SK-N-MC (cell line): Measurements from ENCODE around the gene WNT5A.
A peak's percentile ranks its signal among the peaks of the same experiment; 100 is the strongest.

Experiments used
- DNase-seq: peaks from one replicate; pipeline ENCODE4 v3.0.0-alpha.2; 2011; ENCODE audit warnings: low read depth, low spot score
- H3K27ac ChIP-seq: fragments of 200-600 bp; sonication (generic); 2 replicates; pipeline ENCODE4 v1.5.1; 2016; ENCODE audit warnings: mixed run types
- H3K36me3 ChIP-seq: fragments of 200-600 bp; sonication (generic); 2 replicates; pipeline ENCODE4 v1.6.1; 2017; ENCODE audit warnings: antibody characterized with exemption, low read length, mixed read lengths; ENCODE audit not compliant: insufficient read depth
- H3K4me3 ChIP-seq: fragments of 200-600 bp; sonication (generic); 2 replicates; pipeline ENCODE4 v1.5.1; 2016
- H3K9ac ChIP-seq: fragments of 200-600 bp; sonication (generic); 2 replicates; pipeline ENCODE4 v1.8.0; 2017; ENCODE audit warnings: mixed run types, mixed read lengths; ENCODE audit not compliant: insufficient read length
- H3K9me3 ChIP-seq: fragments of 200-600 bp; sonication (generic); 2 replicates; pipeline ENCODE4 v1.6.1; 2017; ENCODE audit warnings: low read depth, mild to moderate bottlenecking, antibody characterized with exemption, low read length, moderate library complexity, mixed read lengths
- EZH2 ChIP-seq: fragments of 200-600 bp; sonication (generic); IDR thresholded peaks from one replicate; pipeline ENCODE4 v1.6.1; 2017; ENCODE audit warnings: antibody characterized with exemption
- FOXP2 ChIP-seq: optimal IDR thresholded peaks from 2 replicates; pipeline ENCODE3; 2011; ENCODE audit warnings: mild to moderate bottlenecking, moderate library complexity; ENCODE audit not compliant: insufficient read depth; ENCODE audit errors: extremely low read length, control extremely low read depth
- POLR2AphosphoS5 ChIP-seq: IDR thresholded peaks from 2 replicates; pipeline ENCODE4 v1.6.1; 2012; ENCODE audit warnings: mild to moderate bottlenecking, low read depth, low read length, borderline replicate concordance

The WNT5A gene

DNA sequence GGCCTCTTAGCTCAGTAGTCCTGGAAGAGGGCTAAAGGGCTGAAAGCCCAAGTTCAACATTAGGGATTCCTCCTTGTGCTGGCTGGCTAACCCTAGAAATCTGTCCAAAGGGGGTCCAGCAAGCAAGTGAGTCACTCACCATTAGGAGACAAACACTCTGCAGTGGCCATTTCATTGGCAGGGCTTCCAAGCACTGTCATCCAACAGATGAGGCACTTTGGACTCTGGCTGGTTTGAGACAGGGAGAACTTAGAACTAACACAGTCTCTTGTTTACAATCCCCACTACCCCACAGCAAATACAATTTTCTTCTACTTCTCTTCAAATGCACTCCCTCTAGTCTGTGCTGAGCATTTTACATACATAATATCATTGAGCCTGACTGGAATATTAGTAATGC is 10.1 kb upstream of the WNT5A start:
- Histone ChIP-seq H3K36me3 (no peaks in the 10 kb centered on the region), H3K27ac (no peak overlapping the region), H3K4me3 (no peak overlapping the region), H3K9ac (no peak overlapping the region), H3K9me3 (no peaks in the 10 kb centered on the region)
- DNase-seq = no peak
- TF ChIP-seq POLR2AphosphoS5 = no peak
- TF ChIP-seq EZH2 = no peak
- TF ChIP-seq FOXP2 = no peak

DNA sequence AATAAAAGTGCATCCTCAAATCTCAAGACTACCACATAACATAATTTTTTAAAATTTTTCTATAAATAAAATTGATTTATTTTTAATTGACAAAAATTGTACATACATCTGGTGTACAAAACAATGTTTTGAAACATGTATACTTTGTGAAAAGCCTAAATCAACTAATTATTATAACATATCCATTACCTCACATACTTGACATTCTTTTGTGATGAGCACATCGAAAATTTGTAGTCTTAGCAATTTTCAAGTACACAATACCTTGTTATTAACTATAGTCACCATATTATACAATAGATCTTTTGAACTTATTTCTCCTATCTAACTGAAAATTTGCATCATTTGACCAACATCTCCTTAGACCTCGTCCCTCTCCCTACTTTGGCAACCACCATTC is 7.9 kb upstream of the WNT5A start:
- Histone ChIP-seq H3K4me3 (no peak overlapping the region), H3K9ac (no peak overlapping the region), H3K36me3 (no peaks in the 10 kb centered on the region), H3K9me3 (no peaks in the 10 kb centered on the region), H3K27ac (no peak overlapping the region)
- no peak for DNase-seq
- TF ChIP-seq FOXP2 (no peak), POLR2AphosphoS5 (no peak), EZH2 (no peak)

DNA sequence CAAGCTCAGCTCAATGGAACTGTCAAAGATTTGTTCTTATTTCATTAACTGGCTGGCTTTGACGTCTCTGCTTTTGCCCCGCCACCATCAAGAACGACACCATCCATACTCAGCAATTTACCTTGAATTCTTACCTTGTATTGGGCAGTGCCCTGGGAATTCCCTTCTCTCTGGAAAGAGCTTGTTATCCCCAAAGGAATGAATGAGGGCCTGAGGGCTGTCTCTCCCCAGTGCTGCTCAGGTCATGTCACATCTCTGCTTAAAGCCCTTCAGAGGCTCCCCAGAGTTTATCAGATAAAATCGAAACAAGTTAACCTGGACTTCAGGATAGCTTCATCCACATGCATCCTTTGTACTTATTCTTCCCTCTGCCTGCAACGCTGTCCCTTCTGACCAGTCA is 5.9 kb upstream of the WNT5A start:
- Histone ChIP-seq H3K4me3 (no peak overlapping the region), H3K9ac (no peak overlapping the region), H3K9me3 (no peaks in the 10 kb centered on the region), H3K27ac (no peak overlapping the region), H3K36me3 (no peaks in the 10 kb centered on the region)
- DNase-seq = no peak
- no peak for TF ChIP-seq FOXP2
- no peak for TF ChIP-seq EZH2

DNA sequence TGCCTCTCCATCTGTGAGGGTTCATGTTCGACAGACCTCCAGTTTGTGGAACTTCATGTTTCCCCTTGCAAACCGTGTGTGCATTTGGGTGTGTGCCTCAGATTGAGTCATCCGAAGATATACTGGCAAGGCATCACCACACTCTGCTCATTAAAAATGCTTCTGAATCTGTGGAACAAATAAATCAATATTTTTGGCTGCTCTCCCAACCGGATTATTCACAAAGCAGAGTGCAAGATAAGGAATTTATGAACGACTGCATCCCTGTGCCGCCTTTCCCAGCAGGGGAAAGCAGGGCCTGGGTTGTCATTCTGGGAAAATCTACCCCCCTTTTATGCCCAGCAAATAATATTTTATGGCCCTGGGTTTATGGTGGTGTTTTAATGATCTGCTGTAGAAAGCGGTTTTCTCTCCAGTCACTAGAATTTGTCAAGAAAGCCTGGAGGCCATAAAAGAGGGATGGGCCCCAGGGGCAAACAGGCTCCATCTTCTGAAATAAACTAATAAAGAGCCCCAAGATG is 4.2 kb upstream of the WNT5A start:
- Histone ChIP-seq H3K9ac (no peak overlapping the region), H3K36me3 (no peaks in the 10 kb centered on the region), H3K4me3 (peak overlapping the region; percentile 47), H3K9me3 (no peaks in the 10 kb centered on the region), H3K27ac (peak overlapping the region; percentile 73)
- peak; percentile 96 for DNase-seq
- TF ChIP-seq POLR2AphosphoS5 = no peak; the same call in 1 of the 2 replicates
- TF ChIP-seq FOXP2 = no peak
- no peak for TF ChIP-seq EZH2

DNA sequence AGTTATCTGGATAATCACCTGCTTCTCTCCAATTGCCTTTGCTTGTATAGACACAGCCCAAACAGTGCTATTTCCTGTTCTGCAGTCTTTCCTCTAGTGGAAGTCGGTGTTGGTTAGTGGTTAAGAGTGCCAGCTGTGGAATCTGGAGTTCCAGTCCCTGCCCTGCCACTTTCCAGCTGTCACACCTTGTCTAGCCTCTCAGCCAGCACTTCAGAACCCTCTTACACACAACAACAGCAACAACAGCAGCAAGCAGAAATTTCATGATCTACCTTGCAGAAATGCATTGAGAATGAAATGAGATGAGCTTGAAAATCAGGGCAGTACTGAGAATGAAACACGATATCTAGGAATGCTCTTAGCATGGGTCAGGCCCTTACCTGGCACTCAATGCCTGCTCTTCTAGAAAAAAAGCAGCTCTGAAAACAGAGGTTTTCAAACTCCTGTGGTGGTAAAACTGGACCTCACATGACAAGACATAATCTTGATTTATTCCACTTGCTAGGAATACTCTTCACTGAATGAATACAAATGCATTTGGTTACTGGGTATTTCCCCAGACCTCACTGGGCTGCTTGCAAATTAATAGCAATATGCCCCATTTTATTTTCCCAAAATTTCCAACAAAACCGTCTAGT is 3.3 kb upstream of the WNT5A start:
- no peaks in the 10 kb centered on the region for H3K36me3 ChIP-seq
- no peak overlapping the region for H3K9ac ChIP-seq
- TF ChIP-seq FOXP2 = no peak
- no peak for TF ChIP-seq EZH2
- TF ChIP-seq POLR2AphosphoS5 = no peak
- H3K9me3 ChIP-seq = no peaks in the 10 kb centered on the region
- peak overlapping the region; percentile 68 for H3K27ac ChIP-seq
- H3K4me3 ChIP-seq = peak overlapping the region; percentile 47; the same call in 1 of the 2 replicates
- no peak for DNase-seq

DNA sequence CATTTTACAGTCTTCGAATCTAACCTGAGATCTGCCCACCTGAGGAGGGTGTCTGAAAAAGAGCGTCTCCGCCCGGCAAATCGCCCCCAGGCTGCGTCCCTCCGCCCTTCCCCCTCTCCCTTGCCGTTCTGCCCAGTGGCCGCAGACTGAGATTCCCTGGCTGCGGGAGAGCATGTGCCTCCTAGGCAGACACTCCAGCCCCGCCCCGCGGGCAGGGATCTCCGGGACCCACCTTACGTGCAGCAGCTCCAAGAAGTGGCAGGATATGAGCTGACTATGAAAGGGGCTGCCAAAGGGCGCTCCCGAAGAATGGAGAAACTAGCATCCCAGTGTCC is 2.7 kb upstream of the WNT5A start:
- TF ChIP-seq EZH2 (no peak), FOXP2 (no peak), POLR2AphosphoS5 (no peak)
- DNase-seq = no peak
- H3K4me3 ChIP-seq = no peak overlapping the region

DNA sequence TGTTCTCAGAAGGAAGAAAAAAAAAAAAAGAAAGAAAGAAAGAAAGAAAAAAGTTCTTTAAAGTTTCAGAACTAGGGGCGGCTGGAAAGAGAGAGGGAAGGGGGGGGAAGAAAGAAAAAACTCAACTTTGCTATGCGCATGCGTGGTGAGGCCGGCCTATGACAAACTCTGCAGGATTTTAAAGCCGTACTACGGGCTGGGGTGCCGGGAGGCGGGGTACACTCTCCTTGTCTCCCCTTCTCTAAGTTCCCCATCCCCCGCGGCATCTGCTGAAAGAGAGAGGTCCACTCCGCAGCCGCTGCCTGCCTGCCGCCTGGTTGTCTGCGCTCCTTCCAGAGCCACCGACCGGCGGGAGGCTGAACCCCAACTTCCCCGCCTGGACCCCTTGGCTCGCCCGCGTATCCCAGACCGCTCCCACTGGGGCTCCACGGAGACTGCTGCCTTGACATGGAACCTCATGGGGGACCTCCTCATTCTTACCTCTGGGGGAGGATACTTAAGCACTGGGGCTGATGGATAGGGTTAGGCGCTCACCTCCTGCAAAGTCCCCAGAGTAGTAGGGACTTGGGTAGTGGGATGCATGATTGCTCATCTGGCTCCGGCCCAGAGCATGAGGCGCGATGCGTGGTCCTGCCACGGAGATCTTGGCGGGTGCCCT is 1.4 kb upstream of the WNT5A start:
- H3K36me3 ChIP-seq = no peaks in the 10 kb centered on the region
- H3K9ac ChIP-seq = peak overlapping the region; percentile 82
- TF ChIP-seq POLR2AphosphoS5 = no peak
- TF ChIP-seq FOXP2 = no peak
- TF ChIP-seq EZH2 = no peak
- H3K9me3 ChIP-seq = no peaks in the 10 kb centered on the region
- DNase-seq = no peak
- no peak overlapping the region for H3K27ac ChIP-seq
- H3K4me3 ChIP-seq = peak overlapping the region; percentile 87

More for the DNA sequence above, 2.7 kb upstream of the WNT5A start:
- Histone ChIP-seq H3K9ac (no peak overlapping the region), H3K9me3 (no peaks in the 10 kb centered on the region), H3K27ac (no peak overlapping the region), H3K36me3 (no peaks in the 10 kb centered on the region)

DNA sequence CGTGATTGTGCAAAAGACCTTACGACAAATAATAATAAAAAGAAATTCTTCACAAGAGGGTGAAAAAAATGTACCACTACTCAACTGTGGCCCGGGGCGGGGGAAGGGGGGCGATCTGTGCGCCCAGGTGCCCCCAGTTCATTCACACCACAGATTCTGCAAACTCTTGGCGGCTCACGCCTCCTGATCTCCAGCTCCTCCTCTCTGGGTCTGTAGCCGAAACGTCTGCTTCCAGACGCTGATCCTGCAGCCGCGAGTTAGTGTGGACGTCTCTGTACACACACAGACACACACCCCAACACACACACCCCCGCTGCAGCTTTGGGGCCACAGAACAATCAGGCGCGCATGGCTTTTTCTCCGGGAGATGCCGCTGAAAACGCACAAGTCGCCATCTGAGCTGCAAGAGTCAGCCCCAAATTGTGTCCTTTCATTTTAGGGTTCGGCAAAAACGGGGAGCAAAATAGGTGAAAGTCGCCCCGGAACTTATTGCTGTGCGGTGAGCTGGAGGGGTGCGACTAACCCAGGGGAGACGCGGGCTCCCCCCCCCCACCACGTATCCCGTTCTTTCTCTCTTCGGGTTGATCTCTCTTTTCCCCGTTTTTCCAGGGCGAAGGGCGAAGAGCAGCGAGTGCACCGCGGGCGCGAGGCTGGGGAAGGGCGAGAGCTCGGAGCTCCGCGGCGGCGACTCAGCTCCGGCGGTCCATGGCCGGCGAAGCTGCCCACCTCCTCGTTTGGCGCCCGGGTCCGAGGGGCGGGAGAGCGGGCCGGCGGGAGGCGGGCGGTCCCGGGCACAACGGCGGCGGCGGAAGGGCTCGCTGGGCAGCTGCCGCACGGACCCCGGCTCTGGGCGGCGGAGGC is 505 bp upstream of the WNT5A start:
- DNase-seq = no peak
- Histone ChIP-seq H3K9ac (peak overlapping the region; percentile 82), H3K4me3 (peak overlapping the region; percentile 87), H3K9me3 (no peaks in the 10 kb centered on the region), H3K27ac (peak overlapping the region; percentile 46; the same call in 1 of the 2 replicates), H3K36me3 (no peaks in the 10 kb centered on the region)
- no peak for TF ChIP-seq EZH2
- TF ChIP-seq POLR2AphosphoS5 = 0 out of 2 replicates have a peak, but pooled peaks have one; percentile 31
- TF ChIP-seq FOXP2 = no peak
